Measurements from ENCODE around the gene AIRE. TPM values are rescaled to one million over a fixed set of nuclear protein-coding genes. Genes with fewer than 3 reads are reported as not detected.

The AIRE gene
- total and polyA plus RNA-seq, 2 of the 13 experiments (the other 11 are each of a cell fraction or from before 2014, with no cell fraction given): not detected

DNA sequence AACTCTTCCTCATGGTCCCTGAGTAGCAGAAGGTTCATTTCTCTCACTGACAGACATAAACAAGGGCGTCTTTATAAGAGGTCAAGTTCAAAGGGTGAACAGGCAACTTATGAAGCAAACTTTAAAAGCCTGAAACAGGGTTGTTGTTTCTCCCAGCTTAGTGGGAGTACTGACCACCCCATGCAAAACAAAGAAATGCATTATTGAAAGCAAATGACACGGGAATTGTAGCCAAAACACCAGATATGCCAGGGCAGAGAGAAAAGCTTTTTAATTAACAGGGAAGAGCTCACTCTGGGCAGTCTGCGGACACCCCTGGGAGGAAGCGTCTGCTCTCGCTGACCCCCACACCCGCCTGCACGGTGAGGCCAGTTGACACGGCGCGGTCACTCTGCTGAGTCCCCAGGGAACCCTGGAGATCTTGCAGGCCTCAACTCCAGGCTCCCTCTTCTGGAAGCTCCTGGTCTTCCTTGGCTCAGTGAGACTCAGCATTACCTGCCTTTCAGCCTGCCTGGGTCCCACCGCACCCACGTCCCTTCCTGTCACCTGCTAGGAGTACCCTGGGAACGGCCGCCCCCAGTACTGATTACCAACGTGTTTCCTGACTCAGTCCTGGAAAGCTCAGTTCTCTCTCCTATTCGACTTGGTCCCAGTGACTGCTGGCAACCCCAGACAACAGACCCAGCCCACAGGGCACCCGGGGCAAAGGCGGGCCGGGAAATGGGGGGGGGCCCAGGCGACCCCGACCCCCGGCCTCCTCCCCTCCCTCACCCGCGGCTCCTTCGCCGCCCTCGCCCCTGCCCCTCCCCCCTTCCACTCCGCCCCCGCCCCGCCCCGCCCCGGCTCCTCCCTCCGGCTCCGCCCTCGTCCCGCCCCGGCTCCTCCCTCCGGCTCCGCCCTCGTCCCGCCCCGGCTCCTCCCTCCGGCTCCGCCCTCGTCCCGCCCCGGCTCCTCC is 52.5 kb downstream of the AIRE start (continued):
- TF ChIP-seq, protein P1, sequence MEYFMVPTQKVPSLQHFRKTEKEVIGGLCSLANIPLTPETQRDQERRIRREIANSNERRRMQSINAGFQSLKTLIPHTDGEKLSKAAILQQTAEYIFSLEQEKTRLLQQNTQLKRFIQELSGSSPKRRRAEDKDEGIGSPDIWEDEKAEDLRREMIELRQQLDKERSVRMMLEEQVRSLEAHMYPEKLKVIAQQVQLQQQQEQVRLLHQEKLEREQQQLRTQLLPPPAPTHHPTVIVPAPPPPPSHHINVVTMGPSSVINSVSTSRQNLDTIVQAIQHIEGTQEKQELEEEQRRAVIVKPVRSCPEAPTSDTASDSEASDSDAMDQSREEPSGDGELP (IDR thresholded peaks at IDR 0.05; ENCODE audit: borderline replicate concordance, low read depth): peak; percentile 30; the same call in 1 of the 2 replicates
- TF ChIP-seq NR1H2 (CRISPR knock-in tag; IDR thresholded peaks at IDR 0.05; ENCODE audit: borderline replicate concordance, low read depth) (no peak), ZFY (CRISPR knock-in tag; IDR thresholded peaks at IDR 0.05) (peak; percentile 52; the same call in 1 of the 2 replicates), PRDM10 (CRISPR knock-in tag; IDR thresholded peaks at IDR 0.05; ENCODE audit: low read depth) (no peak), MAZ (IDR thresholded peaks at IDR 0.05; ENCODE audit: borderline replicate concordance, low read depth, low read length) (0 out of 2 replicates have a peak, but pooled peaks have one; percentile 12), MAZ (CRISPR knock-in tag; IDR thresholded peaks at IDR 0.05; ENCODE audit: low read depth) (no peak), FOXK2 (IDR thresholded peaks at IDR 0.05) (0 out of 2 replicates have a peak, but pooled peaks have one; percentile 12), MAX (IDR thresholded peaks at IDR 0.05) (0 out of 2 replicates have a peak, but pooled peaks have one; percentile 27), TOPORS (CRISPR knock-in tag; IDR thresholded peaks at IDR 0.05) (no peak), FIP1L1 (IDR thresholded peaks at IDR 0.05; ENCODE audit: borderline replicate concordance, insufficient read depth, low read depth, low read length) (no peak), ZFP37 (CRISPR knock-in tag; IDR thresholded peaks at IDR 0.05; ENCODE audit: borderline replicate concordance) (no peak)
- TF ChIP-seq, protein P2, sequence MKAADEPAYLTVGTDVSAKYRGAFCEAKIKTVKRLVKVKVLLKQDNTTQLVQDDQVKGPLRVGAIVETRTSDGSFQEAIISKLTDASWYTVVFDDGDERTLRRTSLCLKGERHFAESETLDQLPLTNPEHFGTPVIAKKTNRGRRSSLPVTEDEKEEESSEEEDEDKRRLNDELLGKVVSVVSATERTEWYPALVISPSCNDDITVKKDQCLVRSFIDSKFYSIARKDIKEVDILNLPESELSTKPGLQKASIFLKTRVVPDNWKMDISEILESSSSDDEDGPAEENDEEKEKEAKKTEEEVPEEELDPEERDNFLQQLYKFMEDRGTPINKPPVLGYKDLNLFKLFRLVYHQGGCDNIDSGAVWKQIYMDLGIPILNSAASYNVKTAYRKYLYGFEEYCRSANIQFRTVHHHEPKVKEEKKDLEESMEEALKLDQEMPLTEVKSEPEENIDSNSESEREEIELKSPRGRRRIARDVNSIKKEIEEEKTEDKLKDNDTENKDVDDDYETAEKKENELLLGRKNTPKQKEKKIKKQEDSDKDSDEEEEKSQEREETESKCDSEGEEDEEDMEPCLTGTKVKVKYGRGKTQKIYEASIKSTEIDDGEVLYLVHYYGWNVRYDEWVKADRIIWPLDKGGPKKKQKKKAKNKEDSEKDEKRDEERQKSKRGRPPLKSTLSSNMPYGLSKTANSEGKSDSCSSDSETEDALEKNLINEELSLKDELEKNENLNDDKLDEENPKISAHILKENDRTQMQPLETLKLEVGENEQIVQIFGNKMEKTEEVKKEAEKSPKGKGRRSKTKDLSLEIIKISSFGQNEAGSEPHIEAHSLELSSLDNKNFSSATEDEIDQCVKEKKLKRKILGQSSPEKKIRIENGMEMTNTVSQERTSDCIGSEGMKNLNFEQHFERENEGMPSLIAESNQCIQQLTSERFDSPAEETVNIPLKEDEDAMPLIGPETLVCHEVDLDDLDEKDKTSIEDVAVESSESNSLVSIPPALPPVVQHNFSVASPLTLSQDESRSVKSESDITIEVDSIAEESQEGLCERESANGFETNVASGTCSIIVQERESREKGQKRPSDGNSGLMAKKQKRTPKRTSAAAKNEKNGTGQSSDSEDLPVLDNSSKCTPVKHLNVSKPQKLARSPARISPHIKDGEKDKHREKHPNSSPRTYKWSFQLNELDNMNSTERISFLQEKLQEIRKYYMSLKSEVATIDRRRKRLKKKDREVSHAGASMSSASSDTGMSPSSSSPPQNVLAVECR (CRISPR knock-in tag; IDR thresholded peaks at IDR 0.05; ENCODE audit: borderline replicate concordance): peak; percentile 34; the same call in 1 of the 2 replicates
- TF ChIP-seq, protein P3, sequence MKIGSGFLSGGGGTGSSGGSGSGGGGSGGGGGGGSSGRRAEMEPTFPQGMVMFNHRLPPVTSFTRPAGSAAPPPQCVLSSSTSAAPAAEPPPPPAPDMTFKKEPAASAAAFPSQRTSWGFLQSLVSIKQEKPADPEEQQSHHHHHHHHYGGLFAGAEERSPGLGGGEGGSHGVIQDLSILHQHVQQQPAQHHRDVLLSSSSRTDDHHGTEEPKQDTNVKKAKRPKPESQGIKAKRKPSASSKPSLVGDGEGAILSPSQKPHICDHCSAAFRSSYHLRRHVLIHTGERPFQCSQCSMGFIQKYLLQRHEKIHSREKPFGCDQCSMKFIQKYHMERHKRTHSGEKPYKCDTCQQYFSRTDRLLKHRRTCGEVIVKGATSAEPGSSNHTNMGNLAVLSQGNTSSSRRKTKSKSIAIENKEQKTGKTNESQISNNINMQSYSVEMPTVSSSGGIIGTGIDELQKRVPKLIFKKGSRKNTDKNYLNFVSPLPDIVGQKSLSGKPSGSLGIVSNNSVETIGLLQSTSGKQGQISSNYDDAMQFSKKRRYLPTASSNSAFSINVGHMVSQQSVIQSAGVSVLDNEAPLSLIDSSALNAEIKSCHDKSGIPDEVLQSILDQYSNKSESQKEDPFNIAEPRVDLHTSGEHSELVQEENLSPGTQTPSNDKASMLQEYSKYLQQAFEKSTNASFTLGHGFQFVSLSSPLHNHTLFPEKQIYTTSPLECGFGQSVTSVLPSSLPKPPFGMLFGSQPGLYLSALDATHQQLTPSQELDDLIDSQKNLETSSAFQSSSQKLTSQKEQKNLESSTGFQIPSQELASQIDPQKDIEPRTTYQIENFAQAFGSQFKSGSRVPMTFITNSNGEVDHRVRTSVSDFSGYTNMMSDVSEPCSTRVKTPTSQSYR (CRISPR knock-in tag; IDR thresholded peaks at IDR 0.05; ENCODE audit: borderline replicate concordance): 0 out of 2 replicates have a peak, but pooled peaks have one; percentile 13
- TF ChIP-seq, protein P4, sequence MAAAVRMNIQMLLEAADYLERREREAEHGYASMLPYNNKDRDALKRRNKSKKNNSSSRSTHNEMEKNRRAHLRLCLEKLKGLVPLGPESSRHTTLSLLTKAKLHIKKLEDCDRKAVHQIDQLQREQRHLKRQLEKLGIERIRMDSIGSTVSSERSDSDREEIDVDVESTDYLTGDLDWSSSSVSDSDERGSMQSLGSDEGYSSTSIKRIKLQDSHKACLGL (CRISPR knock-in tag; IDR thresholded peaks at IDR 0.05): peak; percentile 66; the same call in 1 of the 2 replicates

All from HepG2 (cell line).